Right forelimb (tissue), 1 donor: ENCODE results near the gene PAX5.

Experiments used
- DNase-seq: peaks from one replicate; pipeline ENCODE4 v3.0.0-alpha.2; 2018

The PAX5 gene

DNA sequence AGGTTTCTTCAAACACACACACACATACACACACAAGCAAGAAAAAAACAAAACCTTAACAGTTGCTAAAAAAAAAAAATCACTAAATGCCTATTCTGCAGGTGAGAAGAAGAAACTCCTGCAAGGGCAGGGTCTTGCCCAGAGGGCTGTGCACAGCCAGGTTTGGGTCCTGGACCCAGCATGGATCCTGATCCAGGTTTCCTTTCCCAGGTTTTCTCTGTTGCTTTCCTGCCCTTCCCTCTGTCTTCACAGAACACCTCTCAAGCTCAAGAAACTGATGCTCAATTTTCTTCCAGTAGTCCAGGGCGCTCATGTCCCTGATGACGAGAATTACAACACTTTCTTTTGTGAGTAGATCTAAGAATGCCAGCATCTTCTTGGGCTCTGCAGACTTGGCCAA lies 136.6 kb downstream of the PAX5 start:
- no peak for DNase-seq

DNA sequence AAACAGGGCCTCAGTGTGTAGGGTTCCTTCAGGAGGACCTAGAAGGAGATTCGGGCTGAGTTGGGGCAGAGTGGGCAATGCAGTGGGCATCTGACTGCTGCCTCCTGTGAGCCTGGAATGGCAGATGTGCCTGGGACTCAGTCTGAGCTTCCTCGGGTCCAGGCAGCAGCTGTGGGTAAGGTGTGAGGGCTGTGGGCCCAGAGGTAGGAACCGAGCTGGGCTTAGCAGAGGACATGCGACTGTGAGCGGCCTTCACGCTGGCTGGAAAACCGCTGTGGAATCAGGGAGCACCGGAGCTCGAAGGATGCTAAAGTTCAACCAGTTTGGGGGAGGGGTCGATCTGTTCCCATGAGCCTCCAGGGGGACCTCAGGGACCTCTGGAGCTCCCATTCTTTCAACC lies 137.0 kb downstream of the PAX5 start:
- DNase-seq = no peak

DNA sequence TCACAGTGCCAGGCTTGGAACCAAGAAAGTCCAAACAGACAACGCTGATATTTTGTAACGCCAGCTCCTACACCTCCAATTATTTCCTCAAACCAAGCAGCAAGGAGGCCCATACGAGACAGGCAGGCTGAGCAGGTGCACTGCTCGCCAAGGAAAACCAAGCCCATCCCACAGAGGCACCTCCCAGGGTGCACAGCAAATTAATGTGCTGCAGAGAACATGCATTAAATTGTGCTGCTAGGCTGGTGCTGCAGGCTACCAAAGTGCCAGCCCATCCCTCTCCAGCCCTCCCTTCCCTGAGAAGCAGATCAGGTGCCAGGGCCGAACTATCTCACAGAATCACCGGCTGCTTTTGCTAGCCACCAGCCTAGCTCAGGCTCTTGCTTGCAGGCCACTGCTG lies 137.8 kb downstream of the PAX5 start:
- DNase-seq = no peak

DNA sequence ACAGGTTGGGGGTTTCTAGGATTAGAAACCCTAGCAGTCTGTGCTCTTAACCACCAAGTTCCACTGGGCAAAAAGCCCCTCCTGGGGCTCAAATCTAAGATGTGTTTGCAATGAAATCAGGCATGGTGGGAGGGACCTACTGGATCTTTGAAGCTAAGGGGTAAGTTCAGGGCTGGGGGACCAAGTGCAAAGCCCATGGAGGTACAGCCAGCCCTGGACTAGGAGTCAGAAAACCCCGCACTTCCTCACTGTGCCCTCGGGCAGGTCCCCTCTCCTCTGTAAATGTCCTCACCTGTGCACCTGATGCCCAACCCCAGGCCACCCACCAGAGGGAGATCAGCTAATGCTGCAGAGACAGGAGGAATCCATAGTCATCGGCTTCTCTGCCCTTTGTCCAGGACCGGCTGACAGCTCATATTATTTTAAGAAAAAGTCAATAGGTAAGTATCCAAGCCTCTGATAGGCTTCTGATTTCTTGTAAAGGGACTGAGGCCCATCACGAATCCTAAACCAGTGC lies 138.3 kb downstream of the PAX5 start:
- DNase-seq = no peak

DNA sequence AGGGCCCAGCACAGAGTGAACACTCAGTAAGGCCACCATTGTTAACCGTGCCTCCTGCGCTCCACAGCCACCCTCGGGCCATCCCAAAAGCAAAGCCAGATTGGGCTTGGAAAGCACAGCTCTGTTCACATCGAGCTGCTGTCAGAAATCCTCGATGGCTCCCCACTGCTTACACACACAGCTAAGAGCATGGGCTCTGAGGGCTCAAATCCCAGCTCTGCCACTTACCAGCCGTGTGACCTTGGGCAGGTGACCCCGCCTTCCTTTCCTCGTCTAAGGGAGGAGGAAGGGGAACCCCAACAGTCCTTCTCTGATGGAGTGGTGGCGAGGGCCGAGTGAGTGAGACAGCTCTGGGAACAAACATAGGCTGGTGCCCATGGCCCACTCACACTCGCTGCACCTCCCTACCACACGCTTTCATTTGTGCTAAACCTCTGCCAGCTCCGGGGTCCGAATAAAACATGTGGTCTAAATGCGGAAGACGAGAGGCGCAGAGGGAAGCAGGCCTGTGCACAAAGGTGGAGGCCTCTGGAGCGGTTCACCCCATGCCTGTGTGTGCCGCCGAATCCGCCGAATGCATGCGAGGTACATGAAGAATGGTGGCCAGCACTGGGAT lies 139.3 kb downstream of the PAX5 start:
- DNase-seq = no peak

DNA sequence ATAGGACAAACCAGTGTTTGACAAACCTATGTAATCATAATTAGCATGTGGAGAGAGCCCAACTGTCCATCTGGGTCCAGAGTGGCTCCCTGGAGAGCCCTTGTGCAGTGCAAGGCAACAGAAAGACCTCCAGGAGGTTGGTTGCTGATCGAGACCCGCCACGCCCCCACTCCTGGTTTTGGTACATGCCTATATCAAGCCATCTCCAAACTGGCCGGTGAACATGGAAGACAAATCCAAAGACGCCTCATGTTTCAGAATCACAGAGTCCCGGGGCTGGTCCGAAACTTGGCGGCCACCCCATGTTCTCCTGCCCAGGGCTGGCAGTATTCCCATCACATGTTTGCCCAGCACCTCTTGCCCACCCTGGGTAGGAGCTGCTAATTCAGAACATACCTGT lies 140.2 kb downstream of the PAX5 start:
- no peak for DNase-seq

DNA sequence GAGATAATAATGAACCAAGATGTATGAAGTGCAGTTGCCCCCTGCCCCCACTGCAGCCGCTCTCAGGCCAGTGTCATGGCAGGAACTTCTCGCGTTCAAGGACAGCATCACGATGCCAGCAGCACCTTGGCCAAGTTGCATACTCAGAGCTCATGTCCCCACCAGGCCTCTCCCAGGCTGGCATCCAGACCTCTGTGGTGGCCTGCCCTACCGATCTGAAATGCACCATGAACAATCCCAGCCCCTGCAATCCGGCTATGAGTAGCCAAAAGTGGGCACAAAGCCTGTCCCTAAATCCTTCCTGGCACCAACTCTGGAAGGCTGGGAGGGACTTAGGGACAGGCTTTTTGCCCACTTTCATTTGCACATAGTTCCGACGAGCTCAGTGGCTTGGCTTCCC lies 140.9 kb downstream of the PAX5 start:
- peak; percentile 34 for DNase-seq

DNA sequence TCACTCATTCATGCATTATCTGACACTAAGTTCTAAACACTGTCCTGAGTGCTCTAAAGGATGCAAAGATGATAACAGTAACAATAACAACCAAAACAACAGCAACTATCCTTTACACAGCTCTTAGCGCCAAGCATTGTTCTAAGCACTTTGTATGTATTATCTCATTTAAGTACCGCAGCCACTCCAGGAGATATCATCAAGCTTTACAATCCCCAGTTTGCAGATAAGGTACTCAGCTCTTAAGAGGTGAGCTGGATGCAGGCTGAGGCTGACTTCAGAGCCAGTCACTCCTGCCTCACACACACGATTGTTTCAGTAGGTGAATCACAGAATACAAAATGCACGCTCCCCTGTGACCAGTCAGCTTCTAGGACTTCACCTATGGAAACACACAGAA lies 141.8 kb downstream of the PAX5 start:
- DNase-seq = no peak

DNA sequence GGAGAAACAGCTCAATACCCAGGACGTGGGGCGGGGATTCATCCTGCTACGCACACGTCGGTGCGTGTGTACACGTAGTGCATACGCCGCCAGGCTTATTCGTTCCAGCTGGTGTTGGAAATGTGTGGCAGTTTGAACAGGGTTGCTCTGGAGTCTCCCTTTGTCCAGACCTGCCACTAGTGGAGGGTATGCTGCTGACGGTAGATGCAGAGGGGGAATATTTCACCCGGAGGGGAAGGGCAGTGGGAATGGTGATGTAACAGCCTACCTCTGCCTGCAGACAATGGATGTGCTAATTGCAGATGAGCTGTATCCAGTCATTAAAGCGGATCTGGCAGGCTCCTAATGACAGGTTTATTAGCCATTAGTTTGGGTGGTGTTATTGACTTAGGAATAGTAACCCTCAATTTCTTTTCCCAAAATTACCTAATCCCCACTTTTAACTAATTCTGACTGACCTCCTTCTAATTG lies 142.7 kb downstream of the PAX5 start:
- peak; percentile 11 for DNase-seq

DNA sequence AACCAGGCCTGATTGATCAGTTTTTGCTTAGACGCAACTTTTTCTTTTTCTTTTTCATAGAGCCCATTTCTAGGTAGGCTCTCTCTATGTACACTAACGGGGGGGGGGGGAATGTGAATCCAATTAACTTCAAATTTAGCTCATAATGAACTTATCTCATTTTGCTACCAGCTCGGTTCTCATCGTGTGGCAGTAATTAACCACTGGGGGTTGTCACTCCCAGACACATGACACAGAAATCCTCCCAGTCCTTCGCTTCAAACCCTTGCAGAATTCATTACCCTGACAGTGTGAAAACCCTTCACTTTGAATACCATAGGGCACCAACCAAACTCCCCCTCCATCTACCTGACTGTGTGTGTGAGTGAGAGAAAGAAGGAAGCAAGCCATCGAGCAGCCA lies 144.2 kb downstream of the PAX5 start:
- DNase-seq = no peak

DNA sequence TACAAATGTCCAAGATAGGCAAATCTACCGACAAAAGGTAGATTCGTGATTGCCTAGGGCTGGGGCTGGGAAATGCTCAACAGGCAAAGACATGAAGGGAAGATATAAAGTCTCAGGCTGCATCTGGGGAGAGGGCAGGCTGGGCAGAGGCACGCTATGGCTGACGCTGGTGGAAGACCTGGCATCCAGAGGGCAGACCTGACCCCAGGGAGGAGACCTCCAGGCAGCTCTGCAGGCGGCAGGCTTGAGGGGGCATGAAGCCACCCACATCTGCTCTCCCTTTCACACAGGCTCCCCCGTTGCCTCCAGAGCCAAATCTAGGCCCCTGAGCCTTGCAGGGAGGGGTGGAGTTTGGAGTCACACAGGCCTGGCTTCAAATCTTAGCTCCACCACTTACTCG lies 145.5 kb downstream of the PAX5 start:
- no peak for DNase-seq

DNA sequence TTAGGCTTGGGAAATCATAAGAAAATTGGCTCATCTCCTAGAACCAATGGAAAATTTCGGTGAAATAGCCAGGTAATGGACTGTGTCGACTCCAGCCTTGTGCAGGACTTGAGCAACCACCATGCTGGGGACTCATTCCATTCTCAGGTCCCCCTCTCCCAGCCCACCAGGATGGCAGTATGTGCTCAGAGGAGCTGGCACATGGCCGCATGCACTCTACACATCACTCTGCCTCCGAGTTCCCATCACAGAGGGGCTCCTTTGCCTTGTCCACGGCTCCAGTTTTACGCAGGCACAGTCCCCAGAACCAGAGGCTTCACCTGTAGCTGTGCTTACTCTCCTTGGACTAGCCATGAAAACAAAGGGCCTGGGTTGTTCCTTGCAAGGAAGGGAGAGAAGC lies 149.3 kb downstream of the PAX5 start:
- DNase-seq = no peak

DNA sequence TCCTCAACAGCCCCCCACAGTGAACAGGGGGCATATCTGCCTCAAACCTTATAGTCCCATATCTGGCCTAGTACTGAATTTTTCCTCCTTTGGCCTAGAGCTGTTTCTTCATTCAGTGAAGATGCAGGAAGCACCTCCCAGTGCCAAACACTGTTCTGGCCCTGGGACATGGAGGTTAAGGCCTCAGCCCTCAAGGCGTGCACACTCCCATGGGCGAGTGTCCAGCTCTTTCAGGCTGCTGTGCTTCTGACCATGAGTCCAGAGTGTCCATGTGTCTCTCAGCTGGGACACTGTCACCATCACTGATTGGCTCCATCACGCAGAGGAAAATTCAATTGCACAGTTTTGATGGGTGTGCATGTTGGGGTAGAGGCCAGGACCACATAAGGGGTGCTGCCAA lies 151.5 kb downstream of the PAX5 start:
- DNase-seq = no peak

DNA sequence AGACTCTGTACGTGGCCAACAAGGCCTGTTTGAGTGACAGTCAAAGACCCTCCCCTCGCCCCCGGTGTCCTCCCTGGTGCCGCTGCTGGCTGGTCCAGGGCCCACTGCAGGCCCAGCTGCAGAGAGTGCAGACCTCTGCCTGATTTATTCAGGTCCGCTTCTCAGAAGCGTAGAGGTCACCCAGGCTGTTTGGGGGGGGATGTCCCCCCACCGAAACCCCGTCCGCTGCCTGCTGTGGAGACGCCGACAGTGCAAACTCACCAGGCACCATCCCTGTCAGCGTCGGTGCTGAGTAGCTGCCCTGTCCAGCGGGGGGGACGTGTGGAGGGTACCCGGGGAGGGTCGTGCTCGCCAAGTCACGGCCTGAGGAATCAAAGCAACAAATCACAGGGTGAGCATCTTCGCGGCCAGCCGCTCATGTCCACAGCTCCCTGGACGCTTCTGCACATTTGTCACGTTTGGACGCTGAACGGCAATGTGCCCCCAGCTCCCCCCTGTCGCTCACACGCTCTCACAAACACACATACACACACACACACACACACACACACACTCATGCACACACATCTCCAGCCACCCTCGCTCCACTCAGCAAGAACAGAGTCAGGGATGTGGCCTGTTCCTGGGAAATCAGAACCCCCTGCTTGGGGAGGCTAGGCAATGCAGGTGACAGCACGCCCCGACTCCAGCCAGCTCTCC lies 152.2 kb downstream of the PAX5 start:
- DNase-seq = no peak

DNA sequence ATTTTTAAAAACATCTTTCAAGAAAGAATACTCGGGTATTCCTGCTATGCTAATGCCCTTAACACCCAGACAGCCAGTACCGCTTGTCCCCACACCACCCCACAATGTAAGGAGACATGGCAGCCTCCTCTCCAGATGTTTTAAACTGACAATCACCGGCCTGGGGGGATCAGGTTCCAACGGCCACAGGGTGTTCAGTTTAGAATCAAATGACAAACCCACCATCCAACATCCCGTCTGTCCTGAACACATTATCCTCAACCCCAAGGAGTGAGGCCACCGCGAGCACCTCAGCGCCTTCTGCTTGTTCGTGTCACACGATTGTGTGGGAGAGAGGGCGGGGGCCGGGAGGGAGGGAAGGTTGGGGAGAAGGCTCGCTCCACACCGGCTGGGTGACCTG lies 152.8 kb downstream of the PAX5 start:
- no peak for DNase-seq

DNA sequence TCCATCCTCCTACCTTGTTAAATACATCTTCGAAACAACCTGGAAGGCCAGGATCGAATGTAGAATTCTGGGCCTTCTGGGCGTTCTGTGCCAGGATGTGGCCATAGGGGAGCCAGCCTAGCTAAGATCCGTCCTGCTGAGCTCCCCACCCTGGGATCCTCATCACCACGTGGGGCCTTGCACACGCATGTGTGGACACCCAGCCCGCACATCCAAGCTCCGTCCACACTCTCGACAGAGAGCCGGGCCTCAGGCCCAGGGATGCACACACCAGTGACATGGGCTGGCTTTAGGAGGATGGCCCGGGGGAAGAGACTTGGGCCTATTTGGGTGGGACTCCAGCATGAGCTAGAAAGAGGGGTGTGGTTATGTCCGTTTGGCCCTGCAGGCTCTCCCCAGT lies 154.0 kb downstream of the PAX5 start:
- no peak for DNase-seq

DNA sequence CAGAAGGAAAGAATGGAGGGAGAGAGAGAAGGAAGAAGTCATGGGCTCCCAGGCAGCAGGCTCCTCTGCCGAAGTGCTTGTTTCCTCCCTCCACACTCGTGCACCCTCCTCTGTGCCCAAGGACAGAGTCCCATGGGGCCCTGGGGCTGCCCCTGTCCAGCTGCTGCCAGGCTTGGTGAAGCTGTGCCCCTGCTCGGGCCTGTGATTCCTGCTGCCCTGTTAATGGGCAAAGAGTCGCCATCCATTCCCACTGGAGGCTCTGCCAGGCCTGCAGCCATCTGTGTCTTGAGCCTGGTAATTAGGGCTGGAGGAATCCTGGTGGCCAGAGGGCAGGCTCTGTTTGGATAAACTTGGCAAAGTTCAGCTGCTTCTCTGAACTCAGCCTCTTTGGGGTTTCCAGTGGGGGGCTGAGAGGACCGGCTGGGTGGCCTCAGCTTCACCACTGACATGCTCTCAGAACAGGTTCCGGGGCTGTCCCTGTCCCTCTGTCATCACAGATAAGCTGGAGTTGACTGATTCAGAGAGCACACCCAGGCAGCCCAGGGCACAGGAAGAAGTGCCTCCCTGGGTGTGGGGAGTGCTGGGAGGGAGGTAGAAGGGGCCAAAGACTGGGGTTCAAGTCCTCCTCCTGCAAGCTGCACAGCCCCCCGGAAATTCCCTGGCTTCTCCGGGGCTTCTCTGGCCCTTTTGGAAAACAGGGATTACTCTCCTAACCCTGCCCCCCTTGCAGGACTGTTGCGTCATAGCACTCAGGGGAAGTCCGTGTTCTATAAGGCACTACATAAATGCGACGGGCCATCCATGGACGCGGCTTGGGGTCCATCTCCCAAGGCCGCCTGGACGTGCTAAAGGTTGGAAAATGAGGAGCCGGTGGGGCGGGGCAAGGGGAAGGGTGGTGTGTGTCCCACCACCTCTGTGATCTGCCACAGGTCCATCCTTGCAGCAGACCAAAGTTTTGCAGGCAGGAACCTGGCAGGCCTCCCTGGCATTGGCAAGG lies 154.8 kb downstream of the PAX5 start:
- no peak for DNase-seq

DNA sequence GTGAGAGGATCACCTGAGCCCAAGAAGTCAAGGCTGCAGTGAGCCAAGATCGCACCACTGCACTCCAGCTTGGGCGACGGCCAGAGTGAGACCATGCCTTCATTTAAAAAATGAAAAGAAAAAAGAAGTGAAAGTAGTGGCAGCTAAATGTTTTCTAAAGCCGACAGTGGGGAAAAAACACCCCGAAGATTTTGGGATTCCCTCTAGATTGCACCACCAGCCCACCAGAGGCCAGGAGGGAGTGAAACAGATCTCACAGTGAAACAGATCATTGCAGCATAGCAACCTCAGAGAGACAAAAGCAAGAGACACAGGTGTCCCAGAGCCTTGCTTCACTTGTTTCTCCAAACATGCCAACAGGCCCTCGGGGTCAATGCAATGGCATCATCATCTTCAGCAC lies 156.8 kb downstream of the PAX5 start:
- no peak for DNase-seq

DNA sequence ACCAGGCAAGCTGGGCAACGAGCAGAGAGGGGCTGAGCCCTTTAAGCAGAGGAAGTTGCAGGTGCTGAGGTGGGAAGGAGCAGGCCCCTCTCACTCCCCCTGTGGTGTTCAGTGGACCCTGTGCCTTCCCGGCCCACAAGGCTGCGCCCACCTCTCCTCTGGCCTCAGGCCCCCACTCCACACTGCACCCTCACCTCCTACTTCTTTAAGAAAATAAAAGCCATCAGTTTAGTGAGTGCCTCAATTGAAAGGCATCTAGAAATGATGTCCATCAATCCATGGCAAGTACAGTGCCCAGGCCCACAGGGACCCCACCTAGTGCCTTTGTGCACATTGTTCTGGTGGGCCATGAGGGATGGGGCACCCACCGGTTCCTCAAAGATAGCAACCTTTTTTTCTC lies 158.0 kb downstream of the PAX5 start:
- DNase-seq = no peak

DNA sequence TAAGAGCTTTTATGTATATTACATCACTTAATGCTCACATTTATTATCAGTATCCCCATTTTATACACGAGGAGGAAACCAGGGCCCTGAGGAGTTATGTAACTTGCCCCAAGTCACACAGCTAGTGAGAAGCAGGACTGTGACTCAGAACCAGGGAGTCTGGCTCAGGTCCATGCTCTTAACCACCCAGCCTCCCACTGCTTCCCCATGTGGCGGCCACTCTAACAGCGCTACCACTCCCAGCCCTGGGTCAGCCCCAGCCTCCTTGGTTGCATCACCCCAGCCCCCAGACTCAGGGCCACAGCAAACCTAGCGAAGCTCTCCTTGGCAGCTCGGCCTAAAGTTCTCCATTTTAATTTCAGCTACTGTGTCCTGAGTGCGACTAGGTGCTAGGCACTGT lies 159.1 kb downstream of the PAX5 start:
- no peak for DNase-seq

DNA sequence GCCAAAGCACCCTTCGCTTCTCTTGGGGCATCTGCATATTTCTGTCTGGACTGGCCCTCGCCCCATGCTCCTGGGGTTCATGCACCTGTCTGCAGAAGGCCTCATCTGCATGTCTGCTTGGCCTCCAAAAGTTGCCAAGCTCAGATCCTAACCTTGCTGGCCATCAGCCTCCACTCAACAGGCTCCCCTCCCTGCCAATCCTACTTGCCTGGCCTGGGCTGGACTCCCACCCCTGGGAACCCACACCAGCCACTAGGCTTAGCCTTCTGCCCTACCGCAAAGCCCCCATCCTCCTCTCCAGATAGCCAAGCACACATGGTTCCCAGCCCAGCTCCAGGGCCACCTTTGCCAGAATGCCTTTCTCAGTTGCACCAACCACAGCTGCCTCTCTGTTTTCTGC lies 159.8 kb downstream of the PAX5 start:
- DNase-seq = no peak

DNA sequence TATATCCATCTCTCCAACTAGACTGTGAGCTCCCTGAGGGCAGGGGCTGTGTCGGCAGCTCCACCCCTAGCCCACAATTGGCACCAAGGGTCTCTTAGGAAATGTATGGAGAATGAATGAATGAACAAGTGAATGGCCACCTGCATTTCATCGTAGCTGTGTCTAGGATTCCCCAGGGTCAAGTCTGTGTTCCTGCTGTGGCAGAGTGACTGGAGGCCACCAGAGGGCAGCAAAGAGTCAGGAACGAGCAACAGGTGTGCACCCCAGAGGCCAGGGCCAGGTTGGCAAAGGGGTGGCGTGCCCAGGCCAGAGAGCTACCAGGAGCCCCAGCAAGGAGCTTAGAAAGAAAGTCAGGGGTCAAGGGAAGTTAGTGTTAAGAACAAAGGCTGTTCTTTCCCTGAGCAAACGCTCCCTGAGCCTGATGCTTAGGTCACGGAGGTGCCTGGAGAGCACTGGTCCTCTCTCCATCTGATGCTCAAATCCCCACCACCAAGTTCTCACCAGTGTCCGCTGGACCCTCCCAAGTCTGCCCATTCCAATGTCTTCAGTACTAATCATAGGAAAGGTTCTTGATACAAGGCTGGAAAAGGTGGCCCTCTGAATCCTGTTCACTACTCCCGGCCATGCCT lies 160.7 kb downstream of the PAX5 start:
- DNase-seq = peak; percentile 67

DNA sequence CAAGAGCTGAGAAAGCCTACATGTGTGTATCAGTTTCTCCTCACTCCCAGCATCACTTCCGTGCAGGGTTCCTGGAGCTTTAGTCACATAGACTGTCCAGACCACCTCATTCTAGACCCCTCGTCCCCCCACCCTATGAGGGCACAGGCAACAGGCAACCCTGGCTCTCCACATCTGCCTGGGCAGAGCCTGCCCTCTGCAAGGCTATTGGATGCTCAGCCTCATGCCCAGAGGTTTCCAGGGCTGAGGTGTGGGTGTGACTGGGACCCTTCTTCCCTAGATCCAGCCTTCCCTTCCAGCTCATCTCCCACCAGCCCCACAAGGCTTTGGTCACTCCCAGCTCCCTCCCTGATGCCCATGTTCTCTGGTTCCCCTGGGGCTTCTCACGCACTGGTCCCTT lies 161.4 kb downstream of the PAX5 start:
- no peak for DNase-seq
